HCT116 (cell line): ENCODE measurements around the gene SLC17A2. TPM values are rescaled to one million over a fixed set of nuclear protein-coding genes. Genes with fewer than 3 reads are reported as not detected.
"Not testable (repeated sequence)": the region's sequence is repeated elsewhere in the genome, so short reads cannot be mapped to it uniquely, and the experiment has no call there.

Experiments used
- ATAC-seq: fragments of 200-7000 bp; cut with Tn5 transposase; 2 replicates; pipeline ENCODE4 v1.9.1; 2020; ENCODE audit warnings: mild to moderate bottlenecking, moderate library complexity
- BruUV-seq: library from RNA; stranded (reverse); fragments of 400-500 nt; replicated peaks from 2 replicates; lab custom pipeline; 2021; lab: Mats Ljungman, UMichigan
- CTCF ChIA-PET: fragments of 300-600 bp; sonication (Branson Sonifier 250); formaldehyde crosslinking; loops from one replicate; lab custom pipeline; 2021; ENCODE audit warnings: antibody characterized with exemption; lab: Charles Lee
- POLR2A ChIA-PET: fragments of 300-600, 350-600 bp; sonication (Branson Sonifier 250); formaldehyde crosslinking; loops from one replicate; lab custom pipeline; 2021; ENCODE audit warnings: antibody characterized with exemption; lab: Charles Lee
- RAD21 ChIA-PET, 2 experiments: fragments of 300-600 bp; sonication (Branson Sonifier 250); formaldehyde crosslinking; loops; one replicate each; lab custom pipeline; 2023; ENCODE audit warnings: low total read pairs in 2 of 2; ENCODE audit not compliant: uncharacterized antibody in 2 of 2, unreplicated experiment in 2 of 2, low non-redundant PET in 1 of 2; lab: Charles Lee
- DNase-seq: peaks from one replicate; pipeline ENCODE4 v3.0.0-alpha.2; 2010; ENCODE audit warnings: low read depth, low spot score
- H2AFZ ChIP-seq: fragments of 200-600 bp; shearing (Covaris generic), sonication (generic); 2 replicates; pipeline ENCODE4 v1.6.1; 2017; ENCODE audit warnings: low read depth, mixed run types, mixed read lengths, antibody characterized with exemption, low read length; ENCODE audit not compliant: poor library complexity, severe bottlenecking
- H3K27ac ChIP-seq: 2 replicates; pipeline ENCODE4 v1.5.1; 2012; ENCODE audit warnings: low read depth, low read length
- H3K27me3 ChIP-seq: fragments of 200-600 bp; sonication (generic); 2 replicates; pipeline ENCODE4 v1.6.1; 2016; ENCODE audit warnings: mixed run types, low read length, mixed read lengths; ENCODE audit not compliant: insufficient read depth
- H3K36me3 ChIP-seq, 2 experiments: fragments of 200-500 bp in 1 of 2; fragments of 200-600 bp in 1 of 2; sonication (Bioruptor generic) in 1 of 2; sonication (generic) in 1 of 2; 2 replicates each; pipeline versions ENCODE4 v1.5.1 to v1.6.1; 2014 to 2016; ENCODE audit warnings: low read length in 2 of 2, inconsistent platforms in 1 of 2, mixed read lengths in 1 of 2, mixed run types in 1 of 2; ENCODE audit not compliant: insufficient read depth in 2 of 2, control insufficient read depth in 1 of 2
- H3K4me1 ChIP-seq, 2 experiments: fragments of 200-600 bp in 1 of 2; sonication (generic) in 1 of 2; 2 replicates each; pipeline versions ENCODE4 v1.5.1 to v1.6.1; 2012 to 2017; ENCODE audit warnings: low read length in 2 of 2, inconsistent platforms in 1 of 2, mild to moderate bottlenecking in 1 of 2, mixed read lengths in 1 of 2, mixed run types in 1 of 2, moderate library complexity in 1 of 2; ENCODE audit not compliant: insufficient read depth in 2 of 2, control insufficient read depth in 1 of 2
- H3K4me2 ChIP-seq: fragments of 200-600 bp; sonication (generic); 2 replicates; pipeline ENCODE4 v1.6.1; 2017; ENCODE audit warnings: mixed run types, low read length, mixed read lengths
- H3K4me3 ChIP-seq, 2 experiments: fragments of 200-600 bp in 1 of 2; sonication (generic) in 1 of 2; replicated peaks in 1 of 2; 2 replicates each; pipeline ENCODE4 v1.5.1; 2011 to 2016; ENCODE audit warnings: low read length in 2 of 2, control low read depth in 1 of 2, low read depth in 1 of 2, mild to moderate bottlenecking in 1 of 2, mixed read lengths in 1 of 2, mixed run types in 1 of 2
- H3K79me2 ChIP-seq: fragments of 200-600 bp; sonication (generic); 2 replicates; pipeline ENCODE4 v1.6.1; 2017; ENCODE audit warnings: mild to moderate bottlenecking, mixed run types, low read length, moderate library complexity, mixed read lengths; ENCODE audit not compliant: insufficient read depth
- H3K9ac ChIP-seq: fragments of 200-600 bp; sonication (generic); 2 replicates; pipeline ENCODE4 v1.6.1; 2016; ENCODE audit warnings: low read length, mixed read lengths
- H3K9me2 ChIP-seq: fragments of 200-600 bp; sonication (generic), shearing (Covaris generic); 2 replicates; pipeline ENCODE4 v1.6.1; 2017; ENCODE audit warnings: mixed run types, mild to moderate bottlenecking, moderate library complexity; ENCODE audit not compliant: insufficient read depth
- H3K9me3 ChIP-seq, 2 experiments: fragments of 200-500 bp in 1 of 2; fragments of 200-600 bp in 1 of 2; sonication (Bioruptor generic) in 1 of 2; sonication (generic) in 1 of 2; 2 replicates each; pipeline ENCODE4 v1.6.1; 2014 to 2017; ENCODE audit warnings: low read length in 2 of 2, mixed read lengths in 2 of 2, inconsistent platforms in 1 of 2, low read depth in 1 of 2, mild to moderate bottlenecking in 1 of 2, mixed run types in 1 of 2, moderate library complexity in 1 of 2; ENCODE audit not compliant: control insufficient read depth in 1 of 2, insufficient read depth in 1 of 2
- H4K20me1 ChIP-seq: fragments of 200-600 bp; sonication (generic), shearing (Covaris generic); 2 replicates; pipeline ENCODE4 v1.6.1; 2017; ENCODE audit warnings: mixed run types, mild to moderate bottlenecking, moderate library complexity; ENCODE audit not compliant: insufficient read depth
- CEBPB ChIP-seq: IDR thresholded peaks from 2 replicates; pipeline ENCODE4 v1.6.1; 2012; ENCODE audit warnings: low read depth
- EZH2 ChIP-seq: fragments of 200-600 bp; sonication (generic); IDR thresholded peaks from 2 replicates; pipeline ENCODE4 v1.6.1; 2017; ENCODE audit warnings: antibody characterized with exemption, mixed run types
- EZH2phosphoT487 ChIP-seq: fragments of 200-600 bp; IDR thresholded peaks from 2 replicates; pipeline ENCODE4 v1.6.1; 2018; ENCODE audit warnings: antibody characterized with exemption, borderline replicate concordance
- FOSL1 ChIP-seq: IDR thresholded peaks from 2 replicates; pipeline ENCODE4 v1.6.1; 2012; ENCODE audit warnings: low read depth
- JUND ChIP-seq: IDR thresholded peaks from 2 replicates; pipeline ENCODE4 v1.6.1; 2012
- POLR2A ChIP-seq: IDR thresholded peaks from 2 replicates; pipeline ENCODE4 v1.7.0; 2011; ENCODE audit warnings: borderline replicate concordance; ENCODE audit not compliant: insufficient read depth, insufficient read length; ENCODE audit errors: extremely low read depth
- POLR2AphosphoS5 ChIP-seq: IDR thresholded peaks from 2 replicates; pipeline ENCODE4 v1.6.1; 2011; ENCODE audit warnings: mild to moderate bottlenecking, low read depth, low read length, moderate library complexity
- RAD21 ChIP-seq: IDR thresholded peaks from 2 replicates; pipeline ENCODE4 v1.6.1; 2012; ENCODE audit warnings: low read depth, mild to moderate bottlenecking
- SP1 ChIP-seq: IDR thresholded peaks from 2 replicates; pipeline ENCODE4 v1.6.1; 2012; ENCODE audit warnings: low read depth
- TCF7L2 ChIP-seq: IDR thresholded peaks from 2 replicates; pipeline ENCODE4 v1.7.0; 2011; ENCODE audit warnings: borderline replicate concordance, inconsistent platforms; ENCODE audit not compliant: insufficient read depth, insufficient read length; ENCODE audit errors: extremely low read depth
- YY1 ChIP-seq: IDR thresholded peaks from 2 replicates; pipeline ENCODE4 v1.6.1; 2011; ENCODE audit warnings: low read length, low read depth, moderate library complexity, mild to moderate bottlenecking; ENCODE audit not compliant: insufficient replicate concordance; ENCODE audit errors: extremely low read depth
- ZFX ChIP-seq: fragments of 450-650 bp; IDR thresholded peaks from 2 replicates; pipeline ENCODE4 v1.6.1; 2017
- intact Hi-C: fragments of 100-400 bp; cut with micrococcal nuclease; formaldehyde crosslinking; loops from 2 replicates; pipeline ENCODE4 v1.10.0; 2022
- total RNA-seq: library from RNA; stranded (reverse); gene quantifications from one replicate; pipeline ENCODE4 v1.2.1, GENCODE V29; 2021; ENCODE audit not compliant: unreplicated experiment
- TF ChIP-seq, protein P1 (sequence below): IDR thresholded peaks from 2 replicates; pipeline ENCODE4 v1.6.1; 2012

Gene SLC17A2
- total RNA-seq, 1 experiment from 2014 or later = not detected

DNA sequence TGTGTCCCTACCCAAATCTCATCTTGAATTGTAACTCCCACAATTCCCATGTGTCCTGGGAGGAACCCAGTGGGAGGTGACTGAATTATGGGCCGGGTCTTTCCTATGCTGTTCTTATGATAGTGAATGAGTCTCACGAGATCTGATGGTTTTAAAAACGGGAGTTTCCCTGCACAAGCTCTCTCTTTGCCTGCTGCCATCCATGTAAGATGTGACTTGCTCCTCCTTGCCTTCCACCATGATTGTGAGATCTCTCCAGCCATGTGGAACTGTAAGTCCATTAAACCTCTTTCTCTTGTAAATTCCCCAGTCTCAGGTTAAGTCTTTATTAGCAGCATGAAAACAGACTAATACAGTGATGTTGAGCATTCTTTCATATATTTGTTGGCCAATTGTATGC, 15.2 kb upstream of the SLC17A2 start:
- H3K27me3 ChIP-seq, H3K27ac ChIP-seq, POLR2A ChIA-PET, H3K4me3 ChIP-seq, H4K20me1 ChIP-seq, H3K9me3 ChIP-seq, H3K4me1 ChIP-seq, BruUV-seq, H3K36me3 ChIP-seq, H3K4me2 ChIP-seq, DNase-seq, H3K9ac ChIP-seq, CTCF ChIA-PET, RAD21 ChIA-PET, H3K79me2 ChIP-seq, ATAC-seq, H3K9me2 ChIP-seq, H2AFZ ChIP-seq: not testable (repeated sequence)
- intact Hi-C loops = loop anchor here (10.0 kb wide), 1 partner anchor 671 kb away; the partner anchor contains the start of gene CARMIL1

DNA sequence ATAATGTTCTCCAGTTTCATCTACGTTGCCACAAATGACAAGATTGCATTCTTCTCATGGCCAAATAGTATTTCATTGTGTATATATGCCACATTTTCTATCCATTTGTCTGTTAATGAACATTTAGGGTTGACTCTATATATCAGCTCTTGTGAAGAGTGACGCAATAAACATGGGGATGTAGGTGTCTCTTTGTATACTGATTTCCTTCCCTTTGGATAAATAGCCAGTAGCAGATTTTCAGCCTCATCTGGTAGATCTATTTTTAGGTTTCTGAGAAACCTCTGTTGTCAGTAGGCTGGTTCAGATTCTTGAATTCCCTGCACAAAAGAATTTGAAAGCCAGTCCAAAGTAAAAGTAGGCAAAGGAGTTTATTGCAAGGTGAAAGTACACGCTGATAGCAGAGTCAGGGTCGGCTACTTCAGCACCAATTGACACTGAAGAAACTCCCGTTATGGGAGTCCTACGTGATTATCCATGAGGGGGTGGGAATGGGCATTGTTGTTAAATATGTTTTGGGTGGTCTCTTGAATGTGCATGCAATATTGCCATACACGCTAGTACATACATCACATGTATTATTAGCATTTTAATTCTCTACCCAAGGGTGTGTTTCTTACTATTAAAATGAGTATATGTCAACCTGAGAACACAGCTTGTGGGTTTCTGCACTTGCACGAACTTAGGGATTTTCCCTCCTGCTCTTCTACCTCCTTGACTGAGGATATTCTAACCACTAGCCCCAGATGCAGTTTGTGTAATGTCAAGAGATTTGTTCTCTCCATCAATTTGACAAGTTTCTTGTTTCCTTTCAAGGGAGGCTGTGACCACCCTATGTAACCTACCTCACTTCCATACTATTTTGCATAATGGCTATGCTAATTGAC, 14.4 kb upstream of the SLC17A2 start:
- Histone ChIP-seq H4K20me1 (no peaks in the 10 kb centered on the region), H3K9ac (no peak overlapping the region), H3K27me3 (no peaks in the 10 kb centered on the region), H3K79me2 (no peaks in the 10 kb centered on the region), H3K9me3 (no peaks in the 10 kb centered on the region), H3K4me1 (no peaks in the 10 kb centered on the region), H3K27ac (no peak overlapping the region), H3K36me3 (no peaks in the 10 kb centered on the region), H3K4me2 (no peak overlapping the region), H2AFZ (no peak overlapping the region), H3K9me2 (no peaks in the 10 kb centered on the region), H3K4me3 (no peak overlapping the region)
- RAD21 ChIA-PET = interaction anchor here in 1 of 2 experiments (0.6 kb wide), 1 partner anchor 327 kb away, joined by 3 read pairs; no protein-coding TSS in a partner anchor
- intact Hi-C loops = loop anchor here (5.0 to 10.0 kb wide), 2 partner anchors 670 to 723 kb away; partner anchors contain the start of gene CARMIL1
- no peak for DNase-seq
- CTCF ChIA-PET = no interaction called here
- POLR2A ChIA-PET = no interaction called here
- BruUV-seq = no TSS peak
- TF ChIP-seq EZH2phosphoT487 (no peak), EZH2 (no peak), ZFX (no peak), TCF7L2 (no peak), YY1 (no peak), FOSL1 (no peak), CEBPB (no peak), SP1 (no peak), POLR2AphosphoS5 (no peak), RAD21 (no peak), JUND (no peak), POLR2A (no peak)
- TF ChIP-seq, protein P1, sequence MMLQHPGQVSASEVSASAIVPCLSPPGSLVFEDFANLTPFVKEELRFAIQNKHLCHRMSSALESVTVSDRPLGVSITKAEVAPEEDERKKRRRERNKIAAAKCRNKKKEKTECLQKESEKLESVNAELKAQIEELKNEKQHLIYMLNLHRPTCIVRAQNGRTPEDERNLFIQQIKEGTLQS = no peak
- ATAC-seq = no peak
